ENCODE data around the gene EGFR.

The EGFR gene

DNA sequence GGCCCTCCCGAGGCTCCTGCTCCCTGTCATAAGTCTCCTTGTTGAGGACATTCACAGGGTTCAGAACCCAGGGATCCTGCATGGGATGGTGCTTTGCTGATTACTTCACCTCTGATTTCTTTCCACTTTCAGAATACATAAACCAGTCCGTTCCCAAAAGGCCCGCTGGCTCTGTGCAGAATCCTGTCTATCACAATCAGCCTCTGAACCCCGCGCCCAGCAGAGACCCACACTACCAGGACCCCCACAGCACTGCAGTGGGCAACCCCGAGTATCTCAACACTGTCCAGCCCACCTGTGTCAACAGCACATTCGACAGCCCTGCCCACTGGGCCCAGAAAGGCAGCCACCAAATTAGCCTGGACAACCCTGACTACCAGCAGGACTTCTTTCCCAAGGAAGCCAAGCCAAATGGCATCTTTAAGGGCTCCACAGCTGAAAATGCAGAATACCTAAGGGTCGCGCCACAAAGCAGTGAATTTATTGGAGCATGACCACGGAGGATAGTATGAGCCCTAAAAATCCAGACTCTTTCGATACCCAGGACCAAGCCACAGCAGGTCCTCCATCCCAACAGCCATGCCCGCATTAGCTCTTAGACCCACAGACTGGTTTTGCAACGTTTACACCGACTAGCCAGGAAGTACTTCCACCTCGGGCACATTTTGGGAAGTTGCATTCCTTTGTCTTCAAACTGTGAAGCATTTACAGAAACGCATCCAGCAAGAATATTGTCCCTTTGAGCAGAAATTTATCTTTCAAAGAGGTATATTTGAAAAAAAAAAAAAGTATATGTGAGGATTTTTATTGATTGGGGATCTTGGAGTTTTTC, 186.5 kb downstream of the EGFR start:
- H3K9me3 ChIP-seq (ENCODE audit: control insufficient read depth, insufficient read depth, low read length) = no peaks in the 10 kb centered on the region
- H3K9ac ChIP-seq (ENCODE audit: low read depth, low read length) = no peak overlapping the region
- H3K36me3 ChIP-seq (ENCODE audit: control insufficient read depth, insufficient read depth, low read length) = no peaks in the 10 kb centered on the region
- H3K4me3 ChIP-seq (ENCODE audit: low read depth, low read length) = no peak overlapping the region
- no peaks in the 10 kb centered on the region for H3K4me1 ChIP-seq (ENCODE audit: control insufficient read depth, insufficient read depth, low read length)
- H3K27me3 ChIP-seq (ENCODE audit: control insufficient read depth, insufficient read depth, low read length) = no peaks in the 10 kb centered on the region

GRCh38 chr7:55206235-55207029, 187.6 kb downstream of the EGFR start:
- Histone ChIP-seq H3K27me3 (ENCODE audit: control insufficient read depth, insufficient read depth, low read length) (no peaks in the 10 kb centered on the region), H3K4me1 (ENCODE audit: control insufficient read depth, insufficient read depth, low read length) (no peaks in the 10 kb centered on the region), H3K9ac (ENCODE audit: low read depth, low read length) (no peak overlapping the region), H3K9me3 (ENCODE audit: control insufficient read depth, insufficient read depth, low read length) (no peaks in the 10 kb centered on the region), H3K36me3 (ENCODE audit: control insufficient read depth, insufficient read depth, low read length) (no peaks in the 10 kb centered on the region), H3K4me3 (ENCODE audit: low read depth, low read length) (no peak overlapping the region)

DNA sequence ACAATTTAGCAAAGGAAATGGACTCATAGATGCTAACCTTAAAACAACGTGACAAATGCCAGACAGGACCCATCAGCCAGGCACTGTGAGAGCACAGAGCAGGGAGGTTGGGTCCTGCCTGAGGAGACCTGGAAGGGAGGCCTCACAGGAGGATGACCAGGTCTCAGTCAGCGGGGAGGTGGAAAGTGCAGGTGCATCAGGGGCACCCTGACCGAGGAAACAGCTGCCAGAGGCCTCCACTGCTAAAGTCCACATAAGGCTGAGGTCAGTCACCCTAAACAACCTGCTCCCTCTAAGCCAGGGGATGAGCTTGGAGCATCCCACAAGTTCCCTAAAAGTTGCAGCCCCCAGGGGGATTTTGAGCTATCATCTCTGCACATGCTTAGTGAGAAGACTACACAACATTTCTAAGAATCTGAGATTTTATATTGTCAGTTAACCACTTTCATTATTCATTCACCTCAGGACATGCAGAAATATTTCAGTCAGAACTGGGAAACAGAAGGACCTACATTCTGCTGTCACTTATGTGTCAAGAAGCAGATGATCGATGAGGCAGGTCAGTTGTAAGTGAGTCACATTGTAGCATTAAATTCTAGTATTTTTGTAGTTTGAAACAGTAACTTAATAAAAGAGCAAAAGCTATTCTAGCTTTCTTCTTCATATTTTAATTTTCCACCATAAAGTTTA, 188.8 kb downstream of the EGFR start:
- Histone ChIP-seq H3K9ac (ENCODE audit: low read depth, low read length) (no peak overlapping the region), H3K36me3 (ENCODE audit: control insufficient read depth, insufficient read depth, low read length) (no peaks in the 10 kb centered on the region), H3K4me3 (ENCODE audit: low read depth, low read length) (no peak overlapping the region), H3K4me1 (ENCODE audit: control insufficient read depth, insufficient read depth, low read length) (no peaks in the 10 kb centered on the region), H3K9me3 (ENCODE audit: control insufficient read depth, insufficient read depth, low read length) (no peaks in the 10 kb centered on the region), H3K27me3 (ENCODE audit: control insufficient read depth, insufficient read depth, low read length) (no peaks in the 10 kb centered on the region)

GRCh38 chr7:55209366-55209765, 190.5 kb downstream of the EGFR start:
- Histone ChIP-seq H3K4me3 (ENCODE audit: low read depth, low read length) (no peak overlapping the region), H3K4me1 (ENCODE audit: control insufficient read depth, insufficient read depth, low read length) (no peaks in the 10 kb centered on the region), H3K9me3 (ENCODE audit: control insufficient read depth, insufficient read depth, low read length) (no peaks in the 10 kb centered on the region), H3K9ac (ENCODE audit: low read depth, low read length) (no peak overlapping the region), H3K27me3 (ENCODE audit: control insufficient read depth, insufficient read depth, low read length) (no peaks in the 10 kb centered on the region), H3K36me3 (ENCODE audit: control insufficient read depth, insufficient read depth, low read length) (no peaks in the 10 kb centered on the region)

DNA sequence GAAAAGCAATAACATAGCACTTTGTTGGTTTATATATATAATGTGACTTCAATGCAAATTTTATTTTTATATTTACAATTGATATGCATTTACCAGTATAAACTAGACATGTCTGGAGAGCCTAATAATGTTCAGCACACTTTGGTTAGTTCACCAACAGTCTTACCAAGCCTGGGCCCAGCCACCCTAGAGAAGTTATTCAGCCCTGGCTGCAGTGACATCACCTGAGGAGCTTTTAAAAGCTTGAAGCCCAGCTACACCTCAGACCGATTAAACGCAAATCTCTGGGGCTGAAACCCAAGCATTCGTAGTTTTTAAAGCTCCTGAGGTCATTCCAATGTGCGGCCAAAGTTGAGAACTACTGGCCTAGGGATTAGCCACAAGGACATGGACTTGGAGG, 191.4 kb downstream of the EGFR start:
- no peaks in the 10 kb centered on the region for H3K9me3 ChIP-seq (ENCODE audit: control insufficient read depth, insufficient read depth, low read length)

GRCh38 chr7:55210716-55211115, 191.9 kb downstream of the EGFR start:
- H3K4me3 ChIP-seq (ENCODE audit: low read depth, low read length) = no peak overlapping the region
- H3K4me1 ChIP-seq (ENCODE audit: control insufficient read depth, insufficient read depth, low read length) = no peaks in the 10 kb centered on the region
- no peak overlapping the region for H3K9ac ChIP-seq (ENCODE audit: low read depth, low read length)
- no peaks in the 10 kb centered on the region for H3K36me3 ChIP-seq (ENCODE audit: control insufficient read depth, insufficient read depth, low read length)
- H3K9me3 ChIP-seq (ENCODE audit: control insufficient read depth, insufficient read depth, low read length) = no peaks in the 10 kb centered on the region
- H3K27me3 ChIP-seq (ENCODE audit: control insufficient read depth, insufficient read depth, low read length) = no peaks in the 10 kb centered on the region

More for the DNA sequence above, 191.4 kb downstream of the EGFR start:
- H3K27me3 ChIP-seq (ENCODE audit: control insufficient read depth, insufficient read depth, low read length) = no peaks in the 10 kb centered on the region
- no peaks in the 10 kb centered on the region for H3K36me3 ChIP-seq (ENCODE audit: control insufficient read depth, insufficient read depth, low read length)
- no peaks in the 10 kb centered on the region for H3K4me1 ChIP-seq (ENCODE audit: control insufficient read depth, insufficient read depth, low read length)
- no peak overlapping the region for H3K4me3 ChIP-seq (ENCODE audit: low read depth, low read length)
- no peak overlapping the region for H3K9ac ChIP-seq (ENCODE audit: low read depth, low read length)

GRCh38 chr7:55211726-55212125, 192.9 kb downstream of the EGFR start:
- Histone ChIP-seq H3K36me3 (ENCODE audit: control insufficient read depth, insufficient read depth, low read length) (no peaks in the 10 kb centered on the region), H3K4me1 (ENCODE audit: control insufficient read depth, insufficient read depth, low read length) (no peaks in the 10 kb centered on the region), H3K27me3 (ENCODE audit: control insufficient read depth, insufficient read depth, low read length) (no peaks in the 10 kb centered on the region), H3K9ac (ENCODE audit: low read depth, low read length) (no peak overlapping the region), H3K9me3 (ENCODE audit: control insufficient read depth, insufficient read depth, low read length) (no peaks in the 10 kb centered on the region), H3K4me3 (ENCODE audit: low read depth, low read length) (no peak overlapping the region)

GRCh38 chr7:55212176-55212575, 193.4 kb downstream of the EGFR start:
- no peaks in the 10 kb centered on the region for H3K9me3 ChIP-seq (ENCODE audit: control insufficient read depth, insufficient read depth, low read length)
- no peak overlapping the region for H3K9ac ChIP-seq (ENCODE audit: low read depth, low read length)
- H3K4me1 ChIP-seq (ENCODE audit: control insufficient read depth, insufficient read depth, low read length) = no peaks in the 10 kb centered on the region
- no peak overlapping the region for H3K4me3 ChIP-seq (ENCODE audit: low read depth, low read length)
- H3K36me3 ChIP-seq (ENCODE audit: control insufficient read depth, insufficient read depth, low read length) = no peaks in the 10 kb centered on the region
- H3K27me3 ChIP-seq (ENCODE audit: control insufficient read depth, insufficient read depth, low read length) = no peaks in the 10 kb centered on the region

DNA sequence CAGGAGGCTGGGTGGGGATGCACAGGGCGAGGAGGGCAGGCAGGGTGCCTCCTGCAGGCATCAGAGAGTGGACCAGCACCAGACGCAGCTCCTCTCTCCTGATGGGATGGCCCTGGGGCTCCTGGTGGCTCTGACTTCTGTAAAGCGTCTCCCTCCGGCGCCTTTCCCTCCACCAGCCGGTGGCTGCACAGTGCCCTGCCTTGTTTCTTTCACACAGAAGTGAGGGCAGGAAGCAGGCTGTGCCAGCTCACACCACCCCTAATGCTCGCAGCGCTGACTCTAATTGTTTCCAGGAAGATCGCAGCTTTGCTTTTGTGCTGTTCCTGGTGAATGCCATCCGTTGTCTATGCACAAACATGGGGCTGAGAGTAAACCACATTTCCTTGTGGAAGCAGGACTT, 194.0 kb downstream of the EGFR start:
- no peak overlapping the region for H3K9ac ChIP-seq (ENCODE audit: low read depth, low read length)
- no peaks in the 10 kb centered on the region for H3K36me3 ChIP-seq (ENCODE audit: control insufficient read depth, insufficient read depth, low read length)
- H3K9me3 ChIP-seq (ENCODE audit: control insufficient read depth, insufficient read depth, low read length) = no peaks in the 10 kb centered on the region
- no peak overlapping the region for H3K4me3 ChIP-seq (ENCODE audit: low read depth, low read length)
- H3K4me1 ChIP-seq (ENCODE audit: control insufficient read depth, insufficient read depth, low read length) = no peaks in the 10 kb centered on the region
- no peaks in the 10 kb centered on the region for H3K27me3 ChIP-seq (ENCODE audit: control insufficient read depth, insufficient read depth, low read length)

GRCh38 chr7:55214707-55215106, 195.9 kb downstream of the EGFR start:
- H3K4me1 ChIP-seq (ENCODE audit: control insufficient read depth, insufficient read depth, low read length) = no peaks in the 10 kb centered on the region
- no peak overlapping the region for H3K9ac ChIP-seq (ENCODE audit: low read depth, low read length)
- H3K4me3 ChIP-seq (ENCODE audit: low read depth, low read length) = no peak overlapping the region
- H3K36me3 ChIP-seq (ENCODE audit: control insufficient read depth, insufficient read depth, low read length) = no peaks in the 10 kb centered on the region
- H3K9me3 ChIP-seq (ENCODE audit: control insufficient read depth, insufficient read depth, low read length) = no peaks in the 10 kb centered on the region
- H3K27me3 ChIP-seq (ENCODE audit: control insufficient read depth, insufficient read depth, low read length) = no peaks in the 10 kb centered on the region

DNA sequence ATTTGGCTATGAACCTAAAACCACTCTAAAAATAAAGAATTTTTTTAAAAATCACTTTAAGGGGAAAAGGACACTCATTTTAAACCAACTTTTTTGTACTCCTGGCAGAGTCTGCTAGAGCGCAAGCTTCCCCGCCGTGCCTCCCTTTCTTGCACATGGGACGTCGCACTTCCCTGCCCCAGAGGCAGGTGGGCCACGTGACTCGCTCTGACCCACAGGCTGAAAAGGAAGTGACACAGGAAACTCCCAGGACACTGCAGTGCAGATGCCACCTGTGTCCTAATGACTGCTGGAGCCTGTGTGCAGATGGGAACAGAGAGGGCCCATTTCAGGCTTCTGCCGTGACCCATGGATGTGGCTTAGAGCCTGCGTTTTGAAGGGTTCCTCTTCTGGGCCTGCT, 204.2 kb downstream of the EGFR start:
- Histone ChIP-seq H3K27me3 (ENCODE audit: control insufficient read depth, insufficient read depth, low read length) (no peaks in the 10 kb centered on the region), H3K36me3 (ENCODE audit: control insufficient read depth, insufficient read depth, low read length) (no peaks in the 10 kb centered on the region), H3K4me1 (ENCODE audit: control insufficient read depth, insufficient read depth, low read length) (no peaks in the 10 kb centered on the region), H3K4me3 (ENCODE audit: low read depth, low read length) (no peak overlapping the region), H3K9ac (ENCODE audit: low read depth, low read length) (no peak overlapping the region), H3K9me3 (ENCODE audit: control insufficient read depth, insufficient read depth, low read length) (no peaks in the 10 kb centered on the region)
